Fibroblast of the aortic adventitia (primary cell): ENCODE data around the gene CFAP99. TPM values are rescaled to one million over a fixed set of nuclear protein-coding genes. Genes with fewer than 3 reads are reported as not detected.

Experiments
- DNase-seq: peaks from one replicate; pipeline ENCODE4 v3.0.0-alpha.2; 2010; ENCODE audit warnings: low read depth
- H3K4me3 ChIP-seq: 2 replicates; pipeline ENCODE4 v1.5.1; 2011; ENCODE audit warnings: low read depth, mild to moderate bottlenecking, control low read depth, low read length, moderate library complexity
- total RNA-seq: library from RNA; depleted of rRNA; stranded (reverse); fragments of >200 nt; gene quantifications from 2 replicates; pipeline ENCODE4 v1.2.3, GENCODE V29; 2012; ENCODE audit warnings: low replicate concordance
- TF ChIP-seq, protein P1 (sequence below): IDR thresholded peaks from 2 replicates; pipeline ENCODE4 v1.5.1; 2011; ENCODE audit warnings: mild to moderate bottlenecking, low read length, control low read depth, inconsistent platforms; ENCODE audit not compliant: insufficient read depth

Gene CFAP99
- total RNA-seq, 1 donor, result not detected

DNA sequence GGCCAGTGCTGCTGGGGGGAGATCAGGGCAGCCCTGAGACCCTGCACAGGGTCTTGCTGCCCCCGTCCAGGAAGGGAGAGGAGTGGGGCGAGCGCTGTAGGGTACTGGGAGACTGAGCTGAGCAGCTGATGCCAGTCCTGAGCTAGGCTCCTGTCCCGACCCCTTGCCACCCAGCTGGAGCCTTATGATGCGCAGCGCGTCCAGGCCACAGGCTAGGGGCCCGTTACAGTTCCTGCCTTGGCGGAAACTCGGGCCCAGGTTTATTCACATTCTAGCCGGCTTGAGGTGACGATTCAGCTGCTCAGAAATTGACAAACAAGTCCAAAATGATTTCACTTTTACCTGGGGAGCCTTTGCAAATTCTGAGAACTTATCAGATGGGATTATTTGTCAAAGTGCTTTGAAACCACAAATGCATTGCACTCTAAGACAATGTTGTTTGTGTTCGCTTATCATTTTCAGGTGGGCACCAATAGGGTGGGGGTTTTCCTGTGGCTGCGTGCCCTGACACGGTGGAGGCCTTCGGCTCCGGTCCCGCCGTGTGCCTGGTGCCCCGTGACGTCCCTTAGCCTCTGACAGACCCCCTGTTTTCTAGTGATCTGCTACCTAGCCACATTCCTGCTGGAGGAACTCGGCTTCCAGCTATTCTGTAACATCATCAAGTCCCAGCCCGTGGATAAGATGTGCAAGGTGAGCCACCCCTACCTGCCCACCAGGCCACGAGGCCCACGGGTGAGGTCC, 18.9 kb downstream of the CFAP99 start:
- TF ChIP-seq, protein P1, sequence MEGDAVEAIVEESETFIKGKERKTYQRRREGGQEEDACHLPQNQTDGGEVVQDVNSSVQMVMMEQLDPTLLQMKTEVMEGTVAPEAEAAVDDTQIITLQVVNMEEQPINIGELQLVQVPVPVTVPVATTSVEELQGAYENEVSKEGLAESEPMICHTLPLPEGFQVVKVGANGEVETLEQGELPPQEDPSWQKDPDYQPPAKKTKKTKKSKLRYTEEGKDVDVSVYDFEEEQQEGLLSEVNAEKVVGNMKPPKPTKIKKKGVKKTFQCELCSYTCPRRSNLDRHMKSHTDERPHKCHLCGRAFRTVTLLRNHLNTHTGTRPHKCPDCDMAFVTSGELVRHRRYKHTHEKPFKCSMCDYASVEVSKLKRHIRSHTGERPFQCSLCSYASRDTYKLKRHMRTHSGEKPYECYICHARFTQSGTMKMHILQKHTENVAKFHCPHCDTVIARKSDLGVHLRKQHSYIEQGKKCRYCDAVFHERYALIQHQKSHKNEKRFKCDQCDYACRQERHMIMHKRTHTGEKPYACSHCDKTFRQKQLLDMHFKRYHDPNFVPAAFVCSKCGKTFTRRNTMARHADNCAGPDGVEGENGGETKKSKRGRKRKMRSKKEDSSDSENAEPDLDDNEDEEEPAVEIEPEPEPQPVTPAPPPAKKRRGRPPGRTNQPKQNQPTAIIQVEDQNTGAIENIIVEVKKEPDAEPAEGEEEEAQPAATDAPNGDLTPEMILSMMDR, result no peak
- no peak overlapping the region for H3K4me3 ChIP-seq
- DNase-seq, result no peak

DNA sequence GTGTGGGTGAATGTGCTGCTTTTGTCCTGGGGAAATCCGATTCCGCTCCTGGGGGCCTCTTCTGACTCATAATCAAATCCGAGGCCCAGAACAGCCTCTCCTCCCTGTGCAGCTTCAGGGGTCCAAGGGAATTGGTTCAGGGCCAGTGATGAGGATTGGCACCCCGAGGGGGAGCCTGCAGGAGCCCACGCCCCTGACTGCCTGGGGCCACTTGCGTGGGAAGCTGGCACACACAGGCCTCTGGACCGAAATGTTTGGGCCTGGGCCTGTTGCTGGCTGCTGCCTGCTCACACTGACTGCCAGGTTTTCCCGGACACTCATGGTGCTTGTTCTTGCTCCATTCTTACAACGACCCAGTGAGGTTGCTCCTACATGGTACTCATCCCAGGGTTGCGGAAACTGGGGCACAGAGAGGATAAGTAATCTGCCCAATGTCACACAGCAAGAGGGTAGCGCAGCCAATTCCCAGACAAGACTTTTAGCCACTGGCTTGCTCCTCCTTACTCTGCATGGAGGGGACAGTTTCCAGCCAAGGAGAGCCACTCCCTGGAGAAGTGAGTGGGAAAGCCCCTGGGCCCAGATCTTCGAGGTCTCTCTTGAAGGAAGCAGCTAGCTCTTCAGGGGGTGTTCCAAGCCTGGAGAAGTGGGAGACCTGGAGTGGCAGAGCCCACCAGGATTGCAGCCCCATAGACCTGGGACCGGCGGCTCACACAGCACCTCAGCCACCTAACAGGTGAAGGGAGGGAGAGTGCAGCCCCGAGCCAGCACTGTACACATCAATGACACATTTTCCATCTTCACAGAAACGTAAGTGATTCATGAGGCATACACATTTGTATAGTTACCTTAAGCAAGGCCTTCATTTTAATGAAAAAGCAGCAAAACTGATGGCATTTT, 20.3 kb downstream of the CFAP99 start:
- DNase-seq, result peak; percentile 23
- TF ChIP-seq, protein P1, result no peak
- H3K4me3 ChIP-seq, result no peak overlapping the region

DNA sequence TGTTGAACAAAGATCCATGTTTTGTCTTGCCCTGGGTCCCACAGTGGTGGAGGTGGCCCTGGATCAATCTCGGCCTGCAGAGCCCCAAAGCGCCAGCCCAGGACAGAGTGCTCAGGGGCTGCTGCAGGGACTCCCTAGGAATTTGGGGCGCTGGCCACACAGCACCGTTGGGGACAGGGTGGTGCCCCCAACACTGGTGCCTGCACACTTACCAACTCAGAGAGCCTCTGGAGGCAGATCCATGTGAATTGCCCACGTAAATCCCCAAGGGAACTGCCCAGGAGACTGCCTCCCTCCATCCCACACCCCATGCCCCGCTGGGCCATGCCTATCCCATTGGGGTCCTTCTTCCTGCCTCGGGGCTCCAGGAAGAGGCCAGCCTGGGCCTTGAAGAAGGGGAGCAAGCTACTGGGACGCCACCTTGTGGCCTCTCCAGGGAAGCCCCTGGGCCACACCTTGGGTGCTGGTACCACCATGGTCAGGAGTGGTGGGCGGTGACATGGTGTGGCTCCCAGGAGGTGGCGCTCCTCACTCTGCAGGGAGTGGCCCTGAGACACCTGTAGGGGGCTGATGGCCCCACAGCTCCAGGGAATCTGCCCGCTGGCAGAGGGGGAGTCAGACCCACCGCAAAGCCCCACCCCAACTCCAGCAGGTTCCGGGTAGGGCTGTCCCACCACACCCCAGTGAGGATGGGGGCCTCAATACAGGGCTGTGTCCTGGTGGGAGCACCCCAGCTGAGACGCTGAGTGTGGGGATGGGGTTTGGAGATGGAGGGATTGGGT, 22.8 kb downstream of the CFAP99 start:
- peak; percentile 51 for DNase-seq
- no peak overlapping the region for H3K4me3 ChIP-seq
- TF ChIP-seq, protein P1, result peak; percentile 70

DNA sequence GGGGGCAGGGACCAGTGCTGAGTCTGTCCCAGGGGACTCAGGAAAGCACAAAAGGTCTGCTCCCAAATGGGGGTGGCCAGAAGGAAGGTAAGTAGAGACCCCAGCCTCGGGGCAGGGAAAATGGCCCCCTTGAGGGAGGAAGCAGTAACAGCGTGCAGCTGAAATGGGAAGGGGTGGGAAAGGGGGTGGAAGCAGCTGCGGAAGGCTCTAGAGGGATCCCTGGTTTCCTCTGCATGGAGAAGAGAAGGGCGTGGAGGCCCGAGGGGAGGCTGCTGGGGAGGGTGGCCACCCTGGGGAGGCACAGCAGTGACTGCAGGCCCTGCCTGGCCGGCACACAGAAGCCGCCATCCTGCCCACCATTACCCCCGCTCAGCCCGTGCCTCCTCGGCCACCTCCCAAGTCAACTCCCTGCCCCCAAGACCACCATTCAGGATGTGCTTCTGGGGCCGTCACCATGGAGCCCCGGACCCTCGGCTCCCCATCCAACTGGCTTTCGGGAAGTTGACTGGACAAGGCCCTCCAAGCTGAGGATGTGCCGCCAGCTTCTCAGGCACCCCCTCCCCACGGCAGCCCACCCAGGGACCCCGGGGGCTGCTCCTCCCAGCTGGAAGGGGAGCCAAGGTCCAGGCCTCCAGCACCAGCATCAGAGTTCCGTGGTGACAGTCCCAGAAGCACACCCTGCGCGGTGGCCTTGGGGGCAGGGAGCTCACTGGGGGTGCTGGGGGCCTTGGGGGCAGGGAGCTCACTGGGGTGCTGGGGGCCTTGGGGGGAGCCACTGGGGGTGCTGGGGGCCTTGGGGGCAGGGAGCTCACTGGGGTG, 23.6 kb downstream of the CFAP99 start:
- no peak for DNase-seq
- TF ChIP-seq, protein P1, result no peak

DNA sequence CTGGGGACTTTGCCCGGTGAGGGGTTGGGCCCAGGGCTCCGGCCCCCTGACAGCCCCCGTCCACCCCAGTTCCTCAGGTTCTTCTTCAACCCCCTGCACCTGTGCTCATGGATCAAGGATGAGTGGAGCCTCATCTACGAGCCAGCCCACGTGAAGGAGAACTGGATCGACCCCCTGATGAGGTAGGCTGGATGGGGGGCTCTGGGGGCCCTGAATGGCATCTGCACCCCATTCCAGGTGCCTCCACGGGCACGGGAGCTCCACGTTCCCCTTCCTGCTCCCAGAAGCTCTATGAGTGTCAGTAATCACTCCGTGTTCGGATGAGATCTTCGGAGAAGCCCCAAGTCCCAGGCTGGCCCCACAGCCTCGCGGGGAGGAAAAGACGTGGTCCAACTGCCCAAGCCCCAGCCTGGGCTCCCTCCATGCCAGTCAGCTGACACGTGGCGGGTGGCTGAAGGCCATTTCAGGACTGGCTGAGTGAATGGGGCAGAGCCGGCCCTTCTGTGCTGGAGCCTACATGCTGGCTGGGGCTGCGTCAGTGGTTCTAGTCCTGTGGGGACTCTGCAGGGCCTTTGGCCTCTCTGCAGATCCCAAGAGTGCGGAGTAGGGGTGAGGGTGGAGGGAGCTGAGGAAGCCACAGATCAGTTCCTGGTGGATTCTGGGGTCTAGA, 24.4 kb downstream of the CFAP99 start:
- TF ChIP-seq, protein P1, result no peak
- no peak overlapping the region for H3K4me3 ChIP-seq
- DNase-seq, result no peak

More for the DNA sequence above, 23.6 kb downstream of the CFAP99 start:
- no peak overlapping the region for H3K4me3 ChIP-seq
